HT-29 (cell line): ENCODE data around the gene ZDHHC14. TPM values are rescaled to one million over a fixed set of nuclear protein-coding genes. Genes with fewer than 3 reads are reported as not detected.
"Not testable (repeated sequence)": the region's sequence is repeated elsewhere in the genome, so short reads cannot be mapped to it uniquely, and the experiment has no call there.

ENCODE experiments used
- DNase-seq: peaks from one replicate; pipeline ENCODE4 v3.0.0-alpha.2; 2015; ENCODE audit warnings: low spot score
- total RNA-seq: library from RNA; depleted of rRNA; stranded (reverse); fragments of >200 nt; shearing (Covaris generic); gene quantifications from 2 replicates; pipeline ENCODE4 v1.2.3, GENCODE V29; 2014

The ZDHHC14 gene
- total RNA-seq, 1 experiment from 2014 or later = 6.2 TPM

DNA sequence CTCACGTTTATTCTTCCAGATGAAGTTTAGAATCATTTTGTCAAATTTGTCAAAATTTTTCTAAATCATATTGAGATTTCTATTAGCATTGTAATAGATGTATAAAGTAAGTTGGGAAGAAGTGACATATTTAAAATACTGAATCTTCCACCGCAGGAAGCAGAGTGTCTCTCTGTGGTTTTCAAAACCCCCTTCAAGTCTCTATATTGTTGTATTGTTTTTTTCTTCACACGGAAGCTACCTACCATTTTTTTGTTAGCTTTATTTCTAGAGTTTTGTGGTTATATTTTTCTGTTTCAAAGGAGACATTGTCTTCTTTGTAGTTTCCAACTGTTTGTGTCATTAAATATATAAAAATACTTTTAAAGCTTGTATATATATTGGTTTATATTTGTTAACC, 188.6 kb downstream of the ZDHHC14 start:
- DNase-seq = no peak

DNA sequence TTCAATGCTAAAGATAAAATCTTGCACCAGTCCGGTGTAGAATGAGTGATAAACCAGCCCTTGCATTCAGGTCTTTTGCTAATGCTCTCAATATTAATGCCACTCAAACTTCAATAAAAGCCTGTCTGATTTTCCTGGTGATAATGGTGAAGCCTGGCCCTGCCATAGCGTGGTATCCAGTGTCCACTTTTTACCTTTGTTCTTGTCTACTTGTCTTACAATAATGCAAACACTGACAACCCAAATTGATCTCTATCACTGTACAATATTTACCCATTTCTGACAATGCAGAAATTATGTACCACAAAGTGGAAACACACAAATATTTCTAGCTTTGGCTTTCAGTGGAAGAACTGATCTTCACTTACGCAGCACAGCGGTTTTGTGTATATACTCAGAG, 189.1 kb downstream of the ZDHHC14 start:
- no peak for DNase-seq

DNA sequence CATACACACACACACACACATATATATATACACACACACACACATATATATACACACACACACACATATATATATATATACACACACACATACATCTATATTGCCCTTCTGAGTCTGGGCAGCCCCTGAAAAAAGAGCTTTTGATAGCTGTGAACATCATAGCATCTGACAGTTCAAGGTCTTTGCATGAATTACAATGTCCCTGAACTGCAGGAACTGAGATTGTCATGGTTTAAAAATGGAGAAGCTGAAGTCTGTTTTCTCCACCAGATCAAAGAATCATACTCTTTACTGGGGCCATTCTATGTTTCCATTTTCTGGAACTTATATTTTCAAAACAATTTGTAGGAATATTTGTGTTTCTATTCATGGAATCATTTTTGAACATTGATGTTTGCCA, 189.8 kb downstream of the ZDHHC14 start:
- DNase-seq = no peak

DNA sequence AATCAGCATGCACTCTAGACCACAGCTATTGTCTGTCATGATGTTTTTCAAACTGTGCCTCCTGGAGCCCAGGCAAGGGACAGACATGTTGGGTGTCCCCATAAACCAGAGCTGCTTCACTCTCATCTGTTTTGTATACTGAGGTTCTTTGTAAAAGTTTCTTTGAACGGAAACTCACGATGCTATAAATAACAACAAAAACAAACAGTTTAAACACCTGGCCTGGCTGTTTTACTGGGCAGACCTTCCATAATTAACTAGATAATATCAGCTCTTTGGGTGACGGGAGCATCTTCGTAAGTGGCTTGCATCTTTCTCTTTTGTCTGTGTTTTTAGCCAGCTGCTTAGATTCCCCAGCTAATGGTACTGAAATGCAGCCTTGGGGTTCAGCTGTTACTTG, 190.3 kb downstream of the ZDHHC14 start:
- no peak for DNase-seq

DNA sequence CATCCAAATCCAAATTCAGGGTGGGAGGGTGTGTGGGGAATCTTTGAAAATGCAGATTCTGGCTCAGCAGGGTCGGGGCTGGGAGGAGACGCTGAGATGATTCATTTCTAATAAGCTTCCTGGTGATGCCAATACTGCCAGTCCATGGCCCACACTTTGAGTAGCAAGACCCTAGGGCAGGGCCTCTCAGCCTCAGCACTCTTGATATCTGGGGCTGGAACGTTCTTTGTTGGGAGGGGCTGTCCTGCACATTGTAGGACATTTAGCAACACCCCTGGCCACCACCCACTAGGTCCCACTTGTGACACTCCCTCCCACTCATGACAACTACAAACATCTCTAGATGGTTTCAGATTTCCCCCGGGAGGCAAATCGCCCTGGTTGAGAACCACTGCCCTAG, 191.0 kb downstream of the ZDHHC14 start:
- DNase-seq = no peak

DNA sequence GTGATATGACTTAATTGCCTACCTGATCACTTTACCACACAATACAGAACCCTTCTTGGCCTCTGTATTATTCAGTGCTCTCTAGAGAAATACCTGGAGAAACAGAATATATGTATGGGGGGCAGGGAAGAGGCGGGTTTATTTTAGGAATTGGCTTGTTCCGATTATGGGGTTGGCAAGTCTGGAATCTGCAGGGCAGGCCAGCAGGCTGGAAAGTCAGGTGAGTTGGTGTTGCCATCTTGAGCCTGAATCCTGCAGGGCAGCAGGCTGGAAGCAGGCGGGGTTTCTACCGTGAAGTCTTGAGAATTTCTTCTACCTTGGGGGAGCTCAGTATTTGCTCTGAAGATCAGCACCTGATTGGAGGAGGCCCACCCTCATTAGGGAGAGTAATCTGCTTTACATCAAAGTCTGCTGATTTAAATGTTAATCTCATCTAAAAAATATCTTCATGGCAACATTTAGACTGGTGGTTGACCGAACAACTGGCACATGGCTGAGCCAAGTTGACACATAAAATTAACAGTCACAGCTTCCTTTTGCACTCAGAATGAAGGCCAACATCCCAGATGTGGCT, 193.9 kb downstream of the ZDHHC14 start:
- no peak for DNase-seq

DNA sequence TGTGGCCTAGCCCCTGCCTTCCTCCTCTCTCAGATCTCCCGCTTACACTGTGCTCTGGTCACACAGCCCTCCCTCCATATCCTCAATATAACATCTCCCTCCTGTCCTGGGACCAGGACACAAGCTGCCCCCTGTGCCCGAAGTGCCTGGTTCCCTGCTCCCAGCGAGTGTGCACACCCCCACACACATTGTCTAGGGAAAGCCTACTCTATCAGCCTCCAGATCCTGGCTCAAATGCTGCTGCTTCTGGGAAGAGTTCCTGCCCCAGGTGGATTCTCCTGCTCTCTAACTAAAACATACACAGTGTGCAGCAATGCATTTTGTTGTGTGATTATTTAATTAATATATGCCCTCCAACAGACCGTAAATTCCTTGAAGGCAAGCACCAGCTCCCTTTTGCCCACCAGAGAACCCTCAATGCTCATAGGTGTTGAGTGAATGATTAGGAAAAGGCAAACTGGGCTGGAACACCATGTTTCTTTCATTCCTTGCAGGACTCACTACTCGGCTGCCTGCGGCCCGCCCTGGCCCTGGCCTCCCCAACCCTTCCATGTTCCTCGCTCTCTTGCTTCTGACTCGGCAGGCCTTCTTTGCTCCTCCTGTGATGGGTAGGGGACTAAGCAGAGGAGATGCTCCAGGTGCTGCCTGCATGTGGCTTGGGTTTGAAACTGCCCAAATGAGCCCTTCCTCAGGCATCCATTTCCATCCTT, 194.6 kb downstream of the ZDHHC14 start:
- no peak for DNase-seq

DNA sequence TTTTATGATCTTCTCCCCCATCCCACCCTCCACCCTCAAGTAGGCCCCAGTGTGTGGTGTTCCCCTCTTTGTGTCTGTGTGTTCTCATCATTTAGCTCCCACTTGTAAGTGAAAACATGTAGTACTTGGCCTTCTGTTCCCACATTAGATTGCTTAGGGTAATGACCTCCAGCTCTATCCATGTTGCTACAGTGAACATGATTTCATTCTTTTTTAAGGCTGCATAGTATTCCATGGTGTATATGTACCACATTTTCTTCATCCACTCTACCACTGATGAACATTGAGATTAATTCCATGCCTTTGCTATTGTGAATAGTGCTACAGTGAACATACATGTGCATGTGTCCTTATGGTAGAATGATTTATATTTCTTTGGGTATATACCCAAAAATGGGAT, 196.0 kb downstream of the ZDHHC14 start:
- not testable (repeated sequence) for DNase-seq

DNA sequence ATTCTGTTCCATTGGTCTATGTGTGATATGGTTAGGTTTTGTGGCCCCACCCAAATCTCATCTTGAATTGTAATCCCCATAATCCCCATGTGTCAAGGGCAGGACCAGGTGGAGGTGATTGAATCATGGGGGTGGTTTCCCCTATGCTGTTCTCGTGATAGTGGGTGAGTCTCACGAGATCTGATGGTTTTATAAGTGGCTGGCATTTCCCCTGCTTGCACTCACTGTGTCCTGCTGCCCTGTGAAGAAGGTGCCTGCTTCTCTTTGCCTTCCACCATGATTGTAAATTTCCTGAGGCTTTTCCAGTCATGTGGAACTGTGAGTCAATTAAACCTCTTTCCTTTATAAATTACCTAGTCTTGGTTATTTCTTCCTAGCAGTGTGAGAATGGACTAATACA, 197.5 kb downstream of the ZDHHC14 start:
- not testable (repeated sequence) for DNase-seq

DNA sequence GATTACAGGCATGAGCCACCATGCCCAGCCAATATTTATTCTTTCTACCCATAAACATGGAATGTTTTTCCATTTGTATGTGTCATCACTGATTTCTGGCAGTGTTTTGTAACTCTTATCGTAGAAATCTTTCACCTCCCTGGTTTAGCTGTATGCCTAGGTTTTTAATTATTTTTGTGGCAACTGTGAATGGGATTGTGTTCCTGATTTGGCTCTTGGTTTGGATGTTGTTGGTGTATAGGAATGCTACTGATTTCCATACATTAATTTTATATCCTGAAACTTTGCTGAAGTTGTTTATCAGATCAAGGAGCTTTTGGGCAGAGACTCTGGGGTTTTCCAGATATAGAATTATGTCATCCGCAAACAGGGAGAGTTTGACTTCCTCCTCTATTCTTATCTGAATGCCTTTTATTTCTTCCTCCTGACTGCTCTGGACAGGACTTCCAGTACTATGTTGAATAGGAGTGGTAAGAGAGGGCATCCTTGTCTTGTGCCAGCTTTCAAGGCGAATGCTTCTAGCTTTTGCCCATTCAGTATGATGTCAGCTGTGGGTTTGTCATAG, 198.6 kb downstream of the ZDHHC14 start:
- peak; percentile 29 for DNase-seq

DNA sequence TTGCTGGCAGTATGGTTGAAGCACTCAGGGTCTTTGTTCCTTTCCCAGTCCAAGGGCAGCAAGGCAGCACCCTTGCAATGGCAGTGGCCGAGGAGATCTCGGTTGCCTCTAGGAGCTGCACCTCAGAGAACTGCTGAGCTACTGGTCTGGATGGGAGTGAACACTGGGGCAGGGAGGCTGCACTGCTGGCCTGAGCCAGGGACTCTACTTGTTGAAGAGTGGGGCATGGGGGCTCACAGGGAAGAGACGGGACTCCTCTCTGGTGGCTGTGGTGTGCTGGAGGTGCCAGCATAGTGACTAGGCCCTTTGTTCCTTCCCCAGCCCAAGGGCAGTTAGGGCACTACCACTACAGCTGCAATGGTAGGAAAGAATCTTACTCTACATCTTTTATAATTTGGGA, 203.0 kb downstream of the ZDHHC14 start:
- no peak for DNase-seq

DNA sequence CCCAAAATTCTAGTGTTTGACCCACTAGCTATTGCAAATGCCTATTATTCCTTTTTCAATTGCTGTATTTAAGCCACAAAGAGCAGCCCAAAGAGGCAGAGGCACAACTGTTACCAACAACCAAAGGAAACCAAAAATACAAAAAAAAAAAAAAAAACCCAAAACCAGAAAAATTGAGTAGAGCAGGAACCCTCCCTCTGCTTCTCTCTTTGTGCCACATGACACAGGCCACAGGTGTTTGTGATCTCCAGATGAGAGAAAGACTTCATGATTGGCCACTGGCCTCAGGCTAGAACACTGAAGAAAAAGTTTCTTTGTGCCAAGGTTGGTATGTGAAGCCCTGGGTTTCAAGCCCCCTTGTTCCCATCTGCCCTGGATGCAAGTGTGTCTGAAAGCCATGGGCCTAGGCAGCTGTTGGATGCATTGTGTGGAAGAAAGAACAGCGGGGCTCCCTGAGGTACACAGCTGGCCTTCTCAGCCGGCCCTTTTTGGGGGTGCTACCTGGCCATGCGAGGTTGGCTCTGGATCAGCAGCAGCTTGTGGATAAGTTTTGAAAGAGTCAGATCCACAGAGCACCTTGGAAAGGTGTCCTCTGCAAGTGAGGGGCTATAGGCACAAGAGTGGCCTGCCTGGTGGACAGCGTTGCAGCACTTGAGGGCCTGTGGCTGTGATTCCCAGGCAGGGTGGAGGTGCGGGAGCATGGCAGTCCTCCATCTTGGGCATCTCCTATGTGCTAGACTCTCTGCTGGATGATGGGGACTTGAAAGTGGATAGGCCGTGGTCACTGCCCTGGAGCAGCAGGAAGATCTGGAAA, 204.5 kb downstream of the ZDHHC14 start:
- no peak for DNase-seq

DNA sequence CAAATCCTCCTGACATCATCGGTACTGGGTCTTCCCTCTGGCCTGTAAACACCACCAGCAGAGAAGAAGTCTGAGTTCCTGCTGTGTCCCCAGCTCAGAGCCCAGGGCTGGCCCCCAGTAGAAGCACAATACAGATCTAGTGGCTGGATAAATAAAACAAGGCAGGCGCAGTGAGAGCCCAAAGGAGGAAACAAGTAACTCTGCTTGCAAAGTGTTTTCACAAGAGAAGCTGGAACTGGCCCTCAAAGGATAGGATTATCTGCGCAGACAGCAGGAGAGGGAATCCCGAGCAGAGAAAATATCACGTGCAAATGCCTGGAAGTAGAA, 205.1 kb downstream of the ZDHHC14 start:
- DNase-seq = no peak

DNA sequence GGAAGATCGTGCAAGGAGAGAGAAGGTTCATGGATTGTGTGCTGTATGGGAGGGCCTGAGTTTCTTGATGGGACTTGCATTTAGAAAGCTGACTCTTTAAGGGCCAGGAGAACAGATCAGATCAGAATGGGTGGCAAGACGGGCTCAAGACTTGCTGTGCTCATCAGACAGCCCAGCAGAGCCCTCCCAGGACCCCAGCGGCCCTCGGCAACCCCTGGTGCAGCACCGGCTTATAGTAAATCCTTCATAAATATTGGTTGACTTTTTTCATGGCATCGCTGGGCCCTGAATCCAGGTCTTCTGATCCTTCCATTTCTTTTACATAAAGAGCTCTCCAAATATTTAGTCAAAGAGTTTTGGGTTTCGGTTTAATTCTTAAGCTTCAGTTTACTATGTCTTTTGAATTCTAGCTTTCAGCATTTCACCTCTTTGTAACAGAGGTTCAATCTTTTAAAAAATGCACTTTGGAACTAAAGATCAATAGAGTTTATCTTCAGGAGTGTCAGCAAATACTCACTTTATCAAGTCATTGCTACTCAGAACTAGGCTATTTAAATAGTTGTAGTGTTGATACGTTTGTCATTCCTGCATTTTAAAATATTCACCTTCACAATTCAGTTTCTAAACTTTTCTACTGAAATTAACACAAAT, 205.6 kb downstream of the ZDHHC14 start:
- DNase-seq = no peak

DNA sequence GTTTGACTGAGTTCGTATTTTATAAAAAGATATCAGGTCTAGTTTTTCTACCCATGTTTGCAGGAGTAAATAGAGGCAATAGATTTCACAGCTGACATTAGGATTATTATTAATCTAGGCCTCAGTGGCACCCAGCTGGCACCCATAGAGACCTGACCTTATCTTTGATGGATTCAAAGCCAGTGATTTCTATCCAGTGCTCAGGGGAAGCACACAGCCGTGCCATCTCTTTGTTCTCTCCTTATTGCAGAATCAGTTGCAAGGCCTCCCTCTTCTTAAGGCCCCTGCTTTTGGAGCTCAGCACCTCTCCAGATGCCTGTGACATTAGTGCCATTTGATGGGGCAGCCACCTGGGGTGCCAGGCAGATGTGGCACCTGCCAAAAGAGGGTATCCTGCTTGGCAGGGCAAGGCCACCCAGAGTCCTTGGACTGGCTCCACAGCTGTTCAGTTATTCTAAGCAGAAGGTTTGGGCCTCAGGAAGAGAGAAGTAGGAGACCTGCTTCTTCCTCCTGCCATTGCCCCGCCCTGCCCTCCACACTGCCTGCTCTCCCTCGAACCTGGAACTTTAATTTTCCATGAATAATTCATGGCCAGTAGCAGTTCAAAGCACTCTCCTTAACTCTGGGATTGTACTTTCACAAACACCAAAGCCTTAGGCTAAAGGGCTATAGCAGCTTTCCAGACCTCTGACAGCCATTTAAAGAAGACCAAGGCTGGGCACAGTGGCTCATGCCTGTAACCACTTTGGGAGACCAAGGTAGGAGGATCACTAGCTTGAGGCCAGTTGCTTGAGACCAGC, 206.3 kb downstream of the ZDHHC14 start:
- DNase-seq = no peak

DNA sequence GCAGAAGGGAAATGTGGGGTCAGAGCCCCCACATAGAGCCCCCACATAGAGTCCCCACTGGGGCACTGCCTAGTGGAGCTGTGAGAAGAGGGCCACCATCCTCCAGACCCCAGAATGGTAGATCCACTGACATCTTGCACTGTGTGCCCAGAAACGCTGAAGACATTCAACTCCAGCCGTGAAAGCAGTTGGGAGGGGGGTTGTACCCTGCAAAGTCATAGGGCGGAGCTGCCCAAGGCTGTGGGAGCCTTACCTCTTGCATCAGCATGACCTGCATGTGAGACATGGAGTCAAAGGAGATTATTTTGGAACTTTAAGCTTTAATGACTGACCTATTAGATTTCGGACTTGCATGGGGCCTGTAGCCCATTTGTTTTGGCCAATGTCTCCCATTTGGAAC, 209.7 kb downstream of the ZDHHC14 start:
- DNase-seq = not testable (repeated sequence)

DNA sequence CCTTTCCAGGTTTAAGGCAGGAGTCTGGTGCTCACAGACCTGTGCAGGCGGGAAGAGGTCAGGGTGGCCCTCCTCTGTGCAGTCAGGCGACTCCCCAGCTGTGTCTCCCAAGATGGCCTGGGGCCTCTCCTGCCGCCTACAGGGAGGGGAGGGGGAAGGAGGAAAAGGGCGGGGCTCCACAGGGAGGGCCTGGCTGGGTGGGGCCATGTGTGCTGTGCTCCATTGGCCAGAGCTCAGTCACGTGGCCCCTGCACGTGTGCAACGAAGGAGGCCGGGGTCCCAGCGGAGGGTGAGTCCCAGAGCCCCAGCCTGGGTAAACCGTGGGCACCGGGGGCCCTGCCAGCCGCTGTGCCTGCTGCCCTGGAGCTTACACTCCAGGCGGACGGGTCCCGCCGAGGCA, 211.6 kb downstream of the ZDHHC14 start:
- DNase-seq = no peak

DNA sequence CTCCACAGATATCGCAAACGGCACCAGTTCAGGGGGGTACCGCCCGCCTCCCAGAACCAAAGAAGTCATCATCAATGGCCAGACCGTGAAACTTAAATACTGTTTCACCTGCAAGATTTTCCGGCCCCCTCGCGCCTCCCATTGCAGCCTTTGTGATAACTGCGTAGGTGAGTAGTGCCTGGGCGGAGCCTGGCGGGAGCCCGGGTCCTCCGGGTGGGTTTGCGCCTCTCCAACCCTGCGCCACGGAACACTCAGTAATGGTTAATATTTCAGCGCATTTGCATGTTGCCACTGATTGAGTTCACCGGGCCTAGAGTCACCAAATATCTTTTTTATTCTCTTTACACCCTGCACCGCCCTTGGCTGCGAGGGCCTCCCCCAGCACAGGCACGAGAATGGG, 212.0 kb downstream of the ZDHHC14 start:
- DNase-seq = no peak

DNA sequence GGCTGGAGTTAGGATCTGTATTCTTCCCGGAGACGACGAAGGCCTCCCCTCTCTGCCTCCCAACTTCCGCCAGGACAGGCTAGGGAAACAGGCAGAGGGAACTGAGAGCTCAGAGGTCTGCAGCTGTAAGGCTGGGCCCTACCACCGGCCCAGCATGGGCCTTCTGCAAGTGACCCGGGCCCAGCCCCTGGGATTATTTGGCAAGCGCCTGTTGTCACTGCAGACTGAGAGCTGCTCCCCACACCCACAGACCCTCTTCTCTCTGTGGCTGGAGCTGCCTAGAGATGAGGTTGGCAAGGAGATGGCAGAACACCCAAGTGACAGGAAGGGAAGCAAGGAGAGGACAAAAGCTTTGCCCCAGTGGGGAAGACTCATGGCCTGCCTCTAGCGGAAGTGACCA, 212.6 kb downstream of the ZDHHC14 start:
- no peak for DNase-seq

DNA sequence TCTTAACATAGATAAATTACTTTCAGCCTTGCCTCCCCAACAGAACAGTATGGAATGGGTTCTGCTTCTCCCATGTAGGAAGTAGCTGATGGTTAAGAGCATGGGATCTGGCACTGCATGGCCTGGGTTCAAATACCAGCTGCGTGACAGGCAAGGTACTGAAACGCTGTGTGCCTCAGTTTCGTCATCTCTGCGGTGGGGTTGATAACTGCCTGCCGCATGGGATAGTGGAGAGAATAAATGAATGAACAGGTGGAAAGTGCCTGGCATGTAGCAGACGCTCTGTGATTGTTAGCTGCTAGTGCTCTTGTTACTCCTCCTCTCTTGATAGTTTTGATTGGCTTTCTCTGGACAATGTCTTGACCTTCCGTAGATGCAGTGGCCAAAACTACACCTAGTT, 213.3 kb downstream of the ZDHHC14 start:
- DNase-seq = no peak

DNA sequence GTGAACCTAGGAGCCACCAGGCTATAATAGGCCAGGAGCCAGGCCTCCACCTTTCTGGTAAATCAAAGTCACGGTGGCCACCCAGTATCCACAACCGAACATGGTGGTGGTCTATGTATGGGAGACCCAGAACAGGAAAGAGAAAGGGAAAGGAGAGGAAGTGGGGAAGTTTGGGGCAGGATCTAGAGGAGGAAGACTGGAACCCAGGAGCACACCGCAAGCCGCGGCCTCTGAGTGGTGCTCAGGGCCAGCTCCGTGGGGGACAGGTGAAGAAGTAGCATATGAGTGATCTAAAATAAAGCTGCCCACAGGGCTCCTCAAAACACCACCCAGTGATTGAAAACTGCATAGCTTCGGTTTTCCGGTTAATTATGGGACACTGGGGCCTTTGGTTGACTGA, 214.8 kb downstream of the ZDHHC14 start:
- no peak for DNase-seq
